PFSK-1 (cell line): Measurements from ENCODE around the gene CD101.

Experiments
- FOXP2 ChIP-seq: optimal IDR thresholded peaks from 2 replicates; pipeline ENCODE3; 2011; ENCODE audit warnings: borderline replicate concordance, control low read depth, inconsistent platforms; ENCODE audit not compliant: insufficient read depth; ENCODE audit errors: extremely low read length, extremely low read depth
- POLR2AphosphoS5 ChIP-seq: IDR thresholded peaks from 2 replicates; pipeline ENCODE4 v1.6.1; 2012; ENCODE audit warnings: low read depth, mild to moderate bottlenecking, control low read depth, low read length, moderate library complexity
- SIN3A ChIP-seq: IDR thresholded peaks from 2 replicates; pipeline ENCODE4 v1.6.1; 2012; ENCODE audit warnings: mild to moderate bottlenecking, low read length, moderate library complexity, borderline replicate concordance; ENCODE audit not compliant: insufficient read depth
- TAF1 ChIP-seq: IDR thresholded peaks from 2 replicates; pipeline ENCODE4 v1.6.1; 2012; ENCODE audit warnings: low read length, control low read depth, borderline replicate concordance; ENCODE audit not compliant: insufficient read depth
- TF ChIP-seq, protein P1 (sequence below), 2 experiments: IDR thresholded peaks; 2 replicates each; pipeline versions ENCODE4 v1.6.1 to v1.8.0; 2011 to 2012; ENCODE audit warnings: low read depth in 2 of 2, low read length in 2 of 2, control low read depth in 1 of 2, inconsistent platforms in 1 of 2, mild to moderate bottlenecking in 1 of 2, moderate library complexity in 1 of 2; ENCODE audit not compliant: insufficient read depth in 1 of 2

CD101 gene

DNA sequence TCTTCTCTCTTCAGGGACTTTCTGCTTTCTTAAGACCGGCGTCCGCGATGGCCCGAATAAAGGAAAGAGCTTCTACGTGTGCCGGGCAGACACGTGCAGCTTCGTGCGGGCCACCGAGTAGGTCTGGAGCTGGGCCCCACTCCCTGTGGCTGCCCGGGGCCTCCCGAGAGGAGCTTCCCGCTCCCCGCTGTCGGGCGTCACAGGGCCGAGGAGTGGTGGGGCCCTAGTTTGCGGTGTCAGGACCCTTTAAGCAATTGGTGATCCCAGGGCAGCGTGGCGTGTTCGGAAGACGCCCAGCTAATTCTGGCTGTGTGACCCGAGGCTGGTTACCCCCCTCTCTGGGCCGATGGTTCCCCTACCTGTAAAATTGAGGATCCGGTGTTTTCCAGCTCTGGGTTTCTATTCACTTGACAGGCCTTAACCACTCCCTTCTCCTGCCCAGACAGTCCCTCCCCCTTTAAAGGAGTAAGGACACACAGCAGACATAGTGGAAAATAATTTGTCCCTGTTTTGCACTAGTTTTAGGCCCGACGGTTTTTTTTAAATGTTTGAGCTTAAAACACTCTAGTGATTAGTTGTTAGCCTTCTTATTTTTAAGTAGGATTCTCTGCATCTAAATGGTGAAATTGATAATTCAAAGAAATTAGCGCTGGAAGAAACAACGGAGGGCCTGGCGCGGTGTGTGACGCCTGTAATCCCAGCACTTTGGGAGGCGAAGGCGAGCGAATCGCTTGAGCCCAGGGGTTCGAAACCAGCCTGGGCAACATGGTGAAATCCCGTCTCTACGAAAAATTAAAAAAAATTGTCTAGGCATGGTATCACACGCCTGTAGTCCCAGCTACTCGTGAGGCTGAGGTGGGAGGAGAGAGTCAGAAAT lies 59.1 kb downstream of the CD101 start:
- TF ChIP-seq POLR2AphosphoS5 (no peak), FOXP2 (no peak), TAF1 (no peak), SIN3A (peak; percentile 49; the same call in 1 of the 2 replicates)
- TF ChIP-seq, protein P1, sequence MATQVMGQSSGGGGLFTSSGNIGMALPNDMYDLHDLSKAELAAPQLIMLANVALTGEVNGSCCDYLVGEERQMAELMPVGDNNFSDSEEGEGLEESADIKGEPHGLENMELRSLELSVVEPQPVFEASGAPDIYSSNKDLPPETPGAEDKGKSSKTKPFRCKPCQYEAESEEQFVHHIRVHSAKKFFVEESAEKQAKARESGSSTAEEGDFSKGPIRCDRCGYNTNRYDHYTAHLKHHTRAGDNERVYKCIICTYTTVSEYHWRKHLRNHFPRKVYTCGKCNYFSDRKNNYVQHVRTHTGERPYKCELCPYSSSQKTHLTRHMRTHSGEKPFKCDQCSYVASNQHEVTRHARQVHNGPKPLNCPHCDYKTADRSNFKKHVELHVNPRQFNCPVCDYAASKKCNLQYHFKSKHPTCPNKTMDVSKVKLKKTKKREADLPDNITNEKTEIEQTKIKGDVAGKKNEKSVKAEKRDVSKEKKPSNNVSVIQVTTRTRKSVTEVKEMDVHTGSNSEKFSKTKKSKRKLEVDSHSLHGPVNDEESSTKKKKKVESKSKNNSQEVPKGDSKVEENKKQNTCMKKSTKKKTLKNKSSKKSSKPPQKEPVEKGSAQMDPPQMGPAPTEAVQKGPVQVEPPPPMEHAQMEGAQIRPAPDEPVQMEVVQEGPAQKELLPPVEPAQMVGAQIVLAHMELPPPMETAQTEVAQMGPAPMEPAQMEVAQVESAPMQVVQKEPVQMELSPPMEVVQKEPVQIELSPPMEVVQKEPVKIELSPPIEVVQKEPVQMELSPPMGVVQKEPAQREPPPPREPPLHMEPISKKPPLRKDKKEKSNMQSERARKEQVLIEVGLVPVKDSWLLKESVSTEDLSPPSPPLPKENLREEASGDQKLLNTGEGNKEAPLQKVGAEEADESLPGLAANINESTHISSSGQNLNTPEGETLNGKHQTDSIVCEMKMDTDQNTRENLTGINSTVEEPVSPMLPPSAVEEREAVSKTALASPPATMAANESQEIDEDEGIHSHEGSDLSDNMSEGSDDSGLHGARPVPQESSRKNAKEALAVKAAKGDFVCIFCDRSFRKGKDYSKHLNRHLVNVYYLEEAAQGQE (IDR thresholded peaks at IDR 0.05; ENCODE audit: insufficient read depth in 1 of 2, low read depth in 2 of 2, low read length in 2 of 2) = no peak

DNA sequence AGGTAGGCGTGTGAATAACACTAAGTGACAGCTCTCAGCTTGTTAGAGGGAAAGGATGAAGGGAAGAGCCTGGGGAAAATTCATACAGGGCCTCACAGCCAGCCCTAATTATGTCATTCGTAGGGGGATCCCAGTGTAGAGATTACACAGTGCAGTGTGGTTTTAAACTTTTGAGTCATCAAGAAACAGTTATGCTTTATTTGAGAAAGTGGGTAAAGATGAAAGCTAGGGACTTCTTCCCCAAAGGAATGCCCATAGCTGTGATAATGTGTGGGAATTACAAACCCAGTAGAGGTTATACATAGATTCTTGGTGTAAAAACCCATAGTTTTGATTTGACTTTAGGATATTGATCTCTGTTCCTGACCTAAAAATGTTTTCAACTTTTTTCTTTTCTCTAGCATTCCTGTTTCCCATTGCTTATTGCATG lies 60.4 kb downstream of the CD101 start:
- TF ChIP-seq TAF1 (no peak), SIN3A (no peak), POLR2AphosphoS5 (no peak), FOXP2 (no peak)
- TF ChIP-seq, protein P1 (IDR thresholded peaks at IDR 0.05; ENCODE audit: insufficient read depth in 1 of 2, low read depth in 2 of 2, low read length in 2 of 2) = no peak

DNA sequence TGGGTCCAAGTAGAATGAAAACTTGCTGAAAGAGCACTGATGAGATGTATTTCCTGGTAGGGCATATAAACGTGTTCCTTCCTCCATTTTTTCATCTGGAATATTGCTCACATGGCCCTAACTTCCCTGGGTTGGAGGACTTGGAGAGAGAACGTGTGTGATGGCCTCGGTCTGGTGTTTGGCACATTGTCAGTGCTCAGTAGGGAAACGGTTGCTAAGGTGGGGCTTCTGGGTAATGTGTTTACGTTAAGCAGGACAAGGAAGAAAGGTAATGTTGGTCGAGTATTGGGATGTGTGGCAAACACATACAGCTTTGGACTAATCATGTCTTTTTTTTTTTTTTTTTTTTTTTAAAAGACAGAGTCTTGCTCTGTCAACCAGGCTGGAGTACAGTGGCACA lies 64.8 kb downstream of the CD101 start:
- TF ChIP-seq TAF1 (no peak), POLR2AphosphoS5 (no peak), FOXP2 (no peak), SIN3A (no peak)
- TF ChIP-seq, protein P1 (IDR thresholded peaks at IDR 0.05; ENCODE audit: insufficient read depth in 1 of 2, low read depth in 2 of 2, low read length in 2 of 2) = no peak

DNA sequence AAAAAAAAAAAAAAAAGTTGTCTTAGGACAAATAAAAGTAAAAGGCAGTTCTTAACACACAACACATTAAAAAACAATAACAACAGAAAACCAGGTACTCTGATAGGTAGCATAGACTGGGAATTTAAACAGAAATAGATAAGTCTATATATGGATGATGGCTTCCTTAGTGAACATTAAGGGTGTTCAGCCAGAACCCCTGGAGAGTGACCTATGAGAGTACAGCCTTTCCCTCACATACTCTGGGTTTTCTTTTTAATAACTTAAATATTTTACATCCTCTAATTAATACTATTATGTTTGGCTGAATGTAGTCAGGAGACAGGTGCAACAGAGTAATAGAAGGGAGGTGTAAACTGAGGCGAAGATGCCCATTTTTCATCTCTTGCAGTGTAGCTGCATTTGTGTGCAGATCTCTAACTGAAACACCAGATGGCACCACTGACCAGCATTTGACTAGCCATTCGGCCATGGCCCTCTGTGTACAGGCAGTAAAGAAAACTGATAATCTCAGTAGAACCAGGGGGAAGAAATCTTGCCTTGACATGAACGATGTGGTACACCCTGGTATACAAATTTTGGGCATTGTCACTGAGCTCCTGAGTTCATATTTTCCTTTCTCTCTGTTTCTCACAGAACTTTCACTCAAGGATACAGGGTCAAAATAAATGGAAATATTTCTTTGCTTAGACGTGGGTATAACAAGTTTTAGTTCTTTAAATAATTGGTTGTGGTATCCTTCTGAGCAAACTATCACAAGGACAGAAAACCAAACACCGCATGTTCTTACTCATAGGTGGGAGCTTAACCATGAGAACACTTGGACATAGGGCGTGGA lies 66.2 kb downstream of the CD101 start:
- TF ChIP-seq, protein P1 (IDR thresholded peaks at IDR 0.05; ENCODE audit: insufficient read depth in 1 of 2, low read depth in 2 of 2, low read length in 2 of 2) = no peak
- no peak for TF ChIP-seq FOXP2
